Keratinocyte (primary cell): ENCODE results near the gene ZC3H18. TPM values are rescaled to one million over a fixed set of nuclear protein-coding genes. Genes with fewer than 3 reads are reported as not detected.

ENCODE experiments used
- DNase-seq: peaks from one replicate; pipeline ENCODE4 v3.0.0-alpha.2; 2011; ENCODE audit warnings: low read depth, missing footprints, low spot score
- FAIRE-seq: peaks from 2 replicates; lab custom pipeline; 2011; peaks lifted over from hg19 to GRCh38; lab: Jason Lieb, UNC
- H2AFZ ChIP-seq: 2 replicates; pipeline ENCODE4 v1.6.0; 2012; ENCODE audit warnings: low read length, control low read depth, inconsistent platforms; ENCODE audit not compliant: control insufficient read depth
- H3K27ac ChIP-seq: 2 replicates; pipeline ENCODE4 v1.5.1; 2011; ENCODE audit warnings: low read length; ENCODE audit not compliant: control insufficient read depth, insufficient read depth
- H3K27me3 ChIP-seq: 3 replicates; pipeline ENCODE4 v1.6.0; 2011; ENCODE audit warnings: low read length; ENCODE audit not compliant: control insufficient read depth, insufficient read depth; ENCODE audit errors: extremely low read depth
- H3K36me3 ChIP-seq, 2 experiments: 2 replicates in 1 of 2; 3 replicates in 1 of 2; pipeline ENCODE4 v1.5.1; 2011; ENCODE audit warnings: low read length in 2 of 2, mild to moderate bottlenecking in 1 of 2; ENCODE audit not compliant: control insufficient read depth in 2 of 2, insufficient read depth in 2 of 2; ENCODE audit errors: extremely low read depth in 1 of 2
- H3K4me1 ChIP-seq: 3 replicates; pipeline ENCODE4 v1.5.1; 2011; ENCODE audit warnings: low read length; ENCODE audit not compliant: control insufficient read depth, insufficient read depth; ENCODE audit errors: extremely low read depth
- H3K4me2 ChIP-seq: 3 replicates; pipeline ENCODE4 v1.6.0; 2011; ENCODE audit warnings: low read depth, low read length; ENCODE audit not compliant: control insufficient read depth, insufficient read depth; ENCODE audit errors: extremely low read depth
- H3K4me3 ChIP-seq, 3 experiments: fragments of 200-600 bp in 1 of 3; sonication (generic) in 1 of 3; 2 replicates in 2 of 3; 3 replicates in 1 of 3; pipeline ENCODE4 v1.5.1; 2011 to 2016; ENCODE audit warnings: low read length in 3 of 3, mild to moderate bottlenecking in 3 of 3, control low read depth in 2 of 3, inconsistent platforms in 1 of 3, low read depth in 1 of 3, mixed read lengths in 1 of 3, mixed run types in 1 of 3, moderate library complexity in 1 of 3; ENCODE audit not compliant: control insufficient read depth in 2 of 3, insufficient read depth in 2 of 3; ENCODE audit errors: extremely low read depth in 1 of 3
- H3K79me2 ChIP-seq: 2 replicates; pipeline ENCODE4 v1.6.0; 2012; ENCODE audit warnings: low read length; ENCODE audit not compliant: control insufficient read depth, insufficient read depth
- H3K9ac ChIP-seq: 3 replicates; pipeline ENCODE4 v1.6.0; 2011; ENCODE audit warnings: low read length; ENCODE audit not compliant: control insufficient read depth, insufficient read depth; ENCODE audit errors: extremely low read depth
- H3K9me1 ChIP-seq: 3 replicates; pipeline ENCODE4 v1.6.0; 2011; ENCODE audit warnings: low read length; ENCODE audit not compliant: control insufficient read depth, insufficient read depth; ENCODE audit errors: extremely low read depth
- H3K9me3 ChIP-seq: 2 replicates; pipeline ENCODE4 v1.5.1; 2012; ENCODE audit warnings: low read depth, low read length; ENCODE audit not compliant: control insufficient read depth
- H4K20me1 ChIP-seq: 3 replicates; pipeline ENCODE4 v1.6.0; 2011; ENCODE audit warnings: low read length; ENCODE audit not compliant: control insufficient read depth, insufficient read depth; ENCODE audit errors: extremely low read depth
- CTCF ChIP-seq, 3 experiments: IDR thresholded peaks in 1 of 3; conservative IDR thresholded peaks in 1 of 3; optimal IDR thresholded peaks in 1 of 3; 2 replicates in 2 of 3; 3 replicates in 1 of 3; pipeline versions ENCODE3 to v1.5.1; 2011; ENCODE audit warnings: low read length in 3 of 3, mild to moderate bottlenecking in 3 of 3, moderate library complexity in 2 of 3, control low read depth in 1 of 3, inconsistent platforms in 1 of 3; ENCODE audit not compliant: insufficient read depth in 2 of 3; ENCODE audit errors: extremely low read depth in 1 of 3
- EZH2 ChIP-seq: IDR thresholded peaks from one replicate; pipeline ENCODE4 v1.6.1; 2012; ENCODE audit warnings: inconsistent platforms, mild to moderate bottlenecking, low read length, moderate library complexity
- dilution Hi-C: fragments of 300-500 bp; cut with MboI; formaldehyde crosslinking; loops from one replicate; pipeline ENCODE4 v1.7.0; 2020; ENCODE audit warnings: low sequenced_read_pairs; ENCODE audit not compliant: extremely low pct_ligation_motif_present
- polyA plus RNA-seq, 5 experiments: library from polyadenylated mRNA; depleted of rRNA in 3 of 5; stranded (reverse) in 3 of 5; stranded (forward) in 1 of 5; unstranded in 1 of 5; fragments of >200 nt; gene quantifications; 1 replicate in 1 of 5; 2 replicates in 3 of 5; 3 replicates in 1 of 5; pipeline versions ENCODE4 v1.2.1 to v1.2.3, GENCODE V29; 2011 to 2012; ENCODE audit warnings: missing spikeins in 2 of 5, low read depth in 1 of 5, low replicate concordance in 1 of 5

ZC3H18 gene
- polyA plus RNA-seq, 1 donor (not counting 4 experiments of a cell fraction or from before 2014, with no cell fraction given) = 7.5 TPM

DNA sequence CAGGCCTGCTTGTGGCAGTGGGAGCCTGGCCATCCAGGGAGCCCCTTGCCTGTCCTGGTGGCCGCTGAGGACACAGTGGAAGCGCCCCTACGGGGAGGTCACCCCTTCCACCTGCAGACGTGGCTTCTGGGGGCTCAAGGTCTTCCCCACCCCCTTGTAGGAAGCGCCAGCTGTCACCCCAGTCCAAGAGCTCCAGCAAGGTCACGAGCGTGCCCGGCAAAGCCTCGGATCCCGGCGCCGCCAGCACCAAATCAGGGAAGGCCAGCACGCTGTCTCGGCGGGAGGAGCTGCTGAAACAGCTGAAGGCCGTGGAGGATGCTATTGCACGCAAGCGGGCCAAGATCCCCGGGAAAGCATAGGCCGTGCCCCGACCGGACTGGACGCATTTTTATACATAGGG is 60.7 kb downstream of the ZC3H18 start:
- Histone ChIP-seq H3K36me3 (peaks cover 16 to 28% of the 10 kb centered on the region in 2 experiments), H3K27me3 (peaks cover 11% of the 10 kb centered on the region), H3K4me3 (no peak overlapping the region), H3K9me3 (no peaks in the 10 kb centered on the region), H2AFZ (no peak overlapping the region), H3K4me2 (no peak overlapping the region), H3K9me1 (no peaks in the 10 kb centered on the region), H3K9ac (no peak overlapping the region), H3K4me1 (peaks cover 11% of the 10 kb centered on the region), H4K20me1 (no peaks in the 10 kb centered on the region), H3K79me2 (no peaks in the 10 kb centered on the region), H3K27ac (no peak overlapping the region)
- dilution Hi-C loops = no loop called here
- DNase-seq (no peak), FAIRE-seq (no peak)
- TF ChIP-seq EZH2 (no peak), CTCF (optimal IDR thresholded peaks at IDR 0.05 in 1 of 3, IDR thresholded peaks at IDR 0.05 in 1 of 3, conservative IDR thresholded peaks at IDR 0.05 in 1 of 3; ENCODE audit: extremely low read depth in 1 of 3, insufficient read depth in 2 of 3, low read length in 3 of 3) (no peak)

GRCh38 chr16:88631384-88631783 is 61.2 kb downstream of the ZC3H18 start:
- Histone ChIP-seq H3K9me1 (no peaks in the 10 kb centered on the region), H3K79me2 (no peaks in the 10 kb centered on the region), H3K4me2 (no peak overlapping the region), H2AFZ (no peak overlapping the region), H4K20me1 (no peaks in the 10 kb centered on the region), H3K27me3 (peaks cover 15% of the 10 kb centered on the region), H3K27ac (no peak overlapping the region), H3K4me1 (peaks cover 11% of the 10 kb centered on the region), H3K9me3 (no peaks in the 10 kb centered on the region), H3K36me3 (peaks cover 16 to 28% of the 10 kb centered on the region in 2 experiments), H3K9ac (no peak overlapping the region), H3K4me3 (no peak overlapping the region)
- DNase-seq (no peak), FAIRE-seq (no peak)
- dilution Hi-C loops = no loop called here
- TF ChIP-seq CTCF (optimal IDR thresholded peaks at IDR 0.05 in 1 of 3, IDR thresholded peaks at IDR 0.05 in 1 of 3, conservative IDR thresholded peaks at IDR 0.05 in 1 of 3; ENCODE audit: extremely low read depth in 1 of 3, insufficient read depth in 2 of 3, low read length in 3 of 3) = no peak
